Progenitor cell of endocrine pancreas (in vitro differentiated cells): ENCODE results near the gene SCYL3. TPM values are rescaled to one million over a fixed set of nuclear protein-coding genes. Genes with fewer than 3 reads are reported as not detected.

ENCODE experiments used
- DNase-seq: peaks from one replicate; pipeline ENCODE4 v3.0.0; 2021; ENCODE audit warnings: low spot score; ENCODE audit not compliant: unreplicated experiment
- H3K27ac Mint-ChIP-seq: 2 replicates; pipeline ENCODE4 v1.8.0; 2021; ENCODE audit warnings: mild to moderate bottlenecking, moderate library complexity, mixed read lengths
- H3K27me3 Mint-ChIP-seq: 2 replicates; pipeline ENCODE4 v1.8.0; 2021; ENCODE audit warnings: mixed read lengths
- H3K36me3 Mint-ChIP-seq: 2 replicates; pipeline ENCODE4 v1.8.0; 2022; ENCODE audit warnings: mixed read lengths; ENCODE audit not compliant: insufficient read depth
- H3K4me1 Mint-ChIP-seq: 2 replicates; pipeline ENCODE4 v1.8.0; 2021; ENCODE audit warnings: low read depth, mixed read lengths
- H3K4me3 Mint-ChIP-seq: 2 replicates; pipeline ENCODE4 v1.8.0; 2021; ENCODE audit warnings: low read depth, mild to moderate bottlenecking, moderate library complexity, mixed read lengths
- H3K9me3 Mint-ChIP-seq: 2 replicates; pipeline ENCODE4 v1.8.0; 2021; ENCODE audit warnings: low read depth, mixed read lengths
- CTCF ChIP-seq: fragments of 200-600 bp; sonication (generic); IDR thresholded peaks from one replicate; pipeline ENCODE4 v1.5.0; 2021; ENCODE audit warnings: antibody characterized with exemption, mild to moderate bottlenecking; ENCODE audit not compliant: unreplicated experiment
- total RNA-seq: library from RNA; stranded (reverse); gene quantifications from 2 replicates; pipeline ENCODE4 v1.2.1, GENCODE V29; 2021

SCYL3 gene
- total RNA-seq, 1 donor from 2014 or later = 14.8 TPM

GRCh38 chr1:169802888-169803287 is 90.8 kb downstream of the SCYL3 start:
- Mint-ChIP-seq H3K4me3 (no peak overlapping the region), H3K9me3 (no peaks in the 10 kb centered on the region), H3K36me3 (peaks cover under 1% of the 10 kb centered on the region), H3K27ac (no peak overlapping the region), H3K4me1 (no peaks in the 10 kb centered on the region), H3K27me3 (no peaks in the 10 kb centered on the region)
- DNase-seq = no peak
- TF ChIP-seq CTCF = no peak

Other genes with a start within 250 kb of the SCYL3 start
- 0.16 and 0.69 TPM in 2 replicates for gene SELL, start 182.3 kb downstream of the SCYL3 start, total RNA-seq
- not detected in 2 replicates for gene SELE, start 159.8 kb downstream of the SCYL3 start, total RNA-seq
- 9.3 and 12.7 TPM in 2 replicates for gene METTL18, start 99.0 kb downstream of the SCYL3 start, total RNA-seq
- 24.6 and 25.1 TPM in 2 replicates for gene KIFAP3, start 180.8 kb upstream of the SCYL3 start, total RNA-seq